Fibroblast of the aortic adventitia (primary cell): ENCODE measurements around the gene MRPL37. TPM values are rescaled to one million over a fixed set of nuclear protein-coding genes. Genes with fewer than 3 reads are reported as not detected.
"Not testable (repeated sequence)": the region's sequence is repeated elsewhere in the genome, so short reads cannot be mapped to it uniquely, and the experiment has no call there.

Experiments used
- DNase-seq: peaks from one replicate; pipeline ENCODE4 v3.0.0-alpha.2; 2010; ENCODE audit warnings: low read depth
- H3K4me3 ChIP-seq: 2 replicates; pipeline ENCODE4 v1.5.1; 2011; ENCODE audit warnings: low read depth, mild to moderate bottlenecking, control low read depth, low read length, moderate library complexity
- total RNA-seq: library from RNA; depleted of rRNA; stranded (reverse); fragments of >200 nt; gene quantifications from 2 replicates; pipeline ENCODE4 v1.2.3, GENCODE V29; 2012; ENCODE audit warnings: low replicate concordance
- TF ChIP-seq, protein P1 (sequence below): IDR thresholded peaks from 2 replicates; pipeline ENCODE4 v1.5.1; 2011; ENCODE audit warnings: mild to moderate bottlenecking, low read length, control low read depth, inconsistent platforms; ENCODE audit not compliant: insufficient read depth

MRPL37 gene
- total RNA-seq, 1 donor: 98.7 TPM

DNA sequence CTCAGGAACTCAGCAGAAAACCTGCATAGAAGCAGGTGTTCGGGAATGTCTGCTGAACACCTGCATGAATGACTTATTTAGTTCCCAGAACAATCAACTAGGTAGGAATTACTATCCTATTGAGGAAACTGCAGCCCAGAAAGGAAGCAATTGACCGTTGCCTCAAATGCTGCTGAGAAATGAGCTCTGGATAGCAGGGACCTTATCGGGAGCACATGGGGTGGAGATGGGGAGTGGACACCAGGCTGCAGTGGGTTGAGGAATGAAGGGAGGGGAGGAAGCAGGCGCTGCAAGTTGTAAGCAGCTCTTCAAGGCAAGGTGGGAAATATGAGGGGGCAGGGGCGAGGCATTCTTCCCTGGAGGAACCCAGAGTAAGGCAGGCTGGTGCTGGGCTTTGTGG, 36.4 kb upstream of the MRPL37 start:
- H3K4me3 ChIP-seq: no peak overlapping the region
- no peak for DNase-seq
- TF ChIP-seq, protein P1, sequence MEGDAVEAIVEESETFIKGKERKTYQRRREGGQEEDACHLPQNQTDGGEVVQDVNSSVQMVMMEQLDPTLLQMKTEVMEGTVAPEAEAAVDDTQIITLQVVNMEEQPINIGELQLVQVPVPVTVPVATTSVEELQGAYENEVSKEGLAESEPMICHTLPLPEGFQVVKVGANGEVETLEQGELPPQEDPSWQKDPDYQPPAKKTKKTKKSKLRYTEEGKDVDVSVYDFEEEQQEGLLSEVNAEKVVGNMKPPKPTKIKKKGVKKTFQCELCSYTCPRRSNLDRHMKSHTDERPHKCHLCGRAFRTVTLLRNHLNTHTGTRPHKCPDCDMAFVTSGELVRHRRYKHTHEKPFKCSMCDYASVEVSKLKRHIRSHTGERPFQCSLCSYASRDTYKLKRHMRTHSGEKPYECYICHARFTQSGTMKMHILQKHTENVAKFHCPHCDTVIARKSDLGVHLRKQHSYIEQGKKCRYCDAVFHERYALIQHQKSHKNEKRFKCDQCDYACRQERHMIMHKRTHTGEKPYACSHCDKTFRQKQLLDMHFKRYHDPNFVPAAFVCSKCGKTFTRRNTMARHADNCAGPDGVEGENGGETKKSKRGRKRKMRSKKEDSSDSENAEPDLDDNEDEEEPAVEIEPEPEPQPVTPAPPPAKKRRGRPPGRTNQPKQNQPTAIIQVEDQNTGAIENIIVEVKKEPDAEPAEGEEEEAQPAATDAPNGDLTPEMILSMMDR: no peak

DNA sequence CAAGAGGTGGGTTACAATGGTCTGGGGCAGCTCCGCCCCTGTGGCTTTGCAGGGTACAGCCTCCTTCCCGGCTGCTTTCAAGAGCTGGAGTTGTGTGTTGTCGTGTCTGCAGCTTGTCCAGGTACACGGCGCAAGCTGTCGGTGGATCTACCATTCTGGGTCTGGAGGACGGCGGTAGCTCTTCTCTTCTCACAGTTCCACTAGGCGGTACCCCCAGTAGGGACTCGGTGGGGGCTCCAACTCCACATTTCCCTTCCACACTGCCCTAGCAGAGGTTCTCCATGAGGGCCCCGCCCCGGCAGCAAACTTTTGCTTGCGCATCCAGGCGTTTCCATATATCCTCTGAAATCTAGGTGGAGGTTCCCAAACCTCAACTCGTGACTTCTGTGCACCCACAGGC, 34.8 kb upstream of the MRPL37 start:
- DNase-seq: no peak
- H3K4me3 ChIP-seq: no peak overlapping the region
- TF ChIP-seq, protein P1: no peak

DNA sequence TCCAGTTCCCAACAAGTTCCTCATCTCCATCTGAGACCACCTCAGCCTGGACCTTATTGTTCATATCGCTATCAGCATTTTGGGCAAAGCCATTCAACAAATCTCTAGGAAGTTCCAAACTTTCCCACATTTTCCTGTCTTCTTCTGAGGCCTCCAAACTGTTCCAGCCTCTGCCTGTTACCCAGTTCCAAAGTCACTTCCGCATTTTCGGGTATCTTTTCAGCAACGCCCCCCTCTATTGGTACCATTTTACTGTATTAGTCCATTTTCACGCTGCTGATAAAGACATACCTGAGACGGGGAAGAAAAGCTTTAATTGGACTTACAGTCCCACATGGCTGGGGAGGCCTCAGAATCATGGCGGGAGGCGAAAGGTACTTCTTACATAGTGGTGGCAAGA, 33.6 kb upstream of the MRPL37 start:
- not testable (repeated sequence) for H3K4me3 ChIP-seq, DNase-seq

DNA sequence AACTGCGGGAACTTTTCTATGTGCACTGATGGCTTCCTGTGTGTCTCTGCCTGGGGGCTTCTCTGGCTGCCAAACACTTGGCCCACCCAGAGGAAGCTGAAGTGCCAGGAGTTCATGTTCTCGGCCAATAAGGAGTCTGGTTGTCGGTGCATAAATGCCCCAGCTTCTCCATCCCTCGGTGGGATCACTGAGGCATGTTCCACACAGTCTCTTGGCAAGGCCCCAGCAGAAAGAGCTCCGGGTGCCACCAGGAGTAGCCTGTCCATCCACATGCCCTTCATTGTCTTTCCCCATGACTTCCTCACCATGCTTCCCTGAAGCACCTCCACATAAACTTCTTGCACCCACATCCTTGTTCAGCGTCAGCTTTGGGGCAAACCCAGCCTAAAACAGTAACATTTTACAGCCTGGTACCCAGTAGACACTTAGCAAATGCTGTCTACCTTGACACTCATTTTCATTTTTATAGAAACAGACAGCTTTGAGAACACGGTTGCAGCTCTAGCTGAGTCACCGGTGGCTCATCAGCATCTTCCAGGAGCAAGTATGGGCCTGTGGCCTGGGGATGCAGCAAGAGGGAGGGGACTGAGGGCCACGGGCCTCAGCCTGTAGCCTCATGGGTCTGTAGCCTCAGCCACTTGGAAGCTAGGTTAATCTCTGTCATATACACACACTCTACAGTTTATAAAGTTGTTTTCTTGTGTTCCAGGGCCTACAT, 32.4 kb upstream of the MRPL37 start:
- peak; percentile 22 for DNase-seq
- TF ChIP-seq, protein P1: no peak
- no peak overlapping the region for H3K4me3 ChIP-seq

DNA sequence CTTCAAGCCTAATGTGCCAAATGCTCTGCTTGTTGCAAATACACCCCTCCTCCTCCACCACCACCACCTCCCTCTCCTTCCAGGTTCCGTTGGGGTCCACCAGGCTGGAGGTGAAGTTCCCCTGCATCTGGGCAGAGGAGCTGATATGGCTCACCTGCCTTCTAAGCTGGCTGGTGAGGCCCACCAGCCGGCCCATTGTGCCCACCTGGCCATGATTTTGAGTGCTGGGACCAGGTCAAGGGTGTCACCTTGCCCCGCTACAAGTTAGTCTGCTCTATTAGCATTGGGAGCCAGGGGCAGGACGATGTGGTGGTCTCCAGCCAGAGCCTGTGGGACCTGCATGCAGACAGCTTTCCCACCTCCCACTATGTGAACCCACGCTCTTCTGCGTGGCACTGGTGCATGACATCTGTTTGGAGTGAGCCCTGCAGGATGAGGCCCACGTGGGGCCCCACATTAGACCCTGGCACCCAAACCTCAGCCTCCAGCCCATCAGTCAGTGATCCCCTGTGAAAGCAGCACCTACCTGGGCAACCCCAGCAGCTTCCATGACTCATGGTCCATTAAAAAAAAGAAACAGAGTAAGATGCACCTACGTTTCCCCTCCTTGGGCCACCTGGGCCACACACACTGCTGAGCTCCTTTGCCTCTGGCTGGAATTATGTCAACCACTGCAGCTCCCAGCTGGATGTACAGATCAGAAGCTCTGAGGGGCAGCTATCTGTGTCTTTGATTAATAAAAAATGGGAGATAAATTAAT, 31.6 kb upstream of the MRPL37 start:
- H3K4me3 ChIP-seq: no peak overlapping the region
- no peak for DNase-seq
- TF ChIP-seq, protein P1: no peak

DNA sequence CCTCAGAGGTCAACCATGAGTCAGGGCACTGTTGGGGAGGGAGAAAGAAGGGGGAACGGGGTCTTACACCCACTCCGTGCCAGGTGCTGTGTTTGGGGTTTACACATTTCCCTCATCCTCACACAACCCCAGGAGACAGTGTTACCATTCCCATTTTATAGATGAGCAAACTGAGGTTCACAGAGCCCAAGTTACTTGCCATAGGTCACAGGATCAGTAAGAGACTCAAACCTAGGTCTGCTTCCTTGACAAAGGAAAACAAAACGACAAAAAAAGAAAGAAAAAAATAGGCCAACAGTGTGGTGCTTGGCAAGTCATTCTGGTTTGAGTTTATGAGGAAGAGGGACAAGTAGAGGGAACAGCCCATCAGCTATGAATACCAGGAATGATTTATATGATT, 30.9 kb upstream of the MRPL37 start:
- TF ChIP-seq, protein P1: no peak
- H3K4me3 ChIP-seq: no peak overlapping the region
- no peak for DNase-seq

DNA sequence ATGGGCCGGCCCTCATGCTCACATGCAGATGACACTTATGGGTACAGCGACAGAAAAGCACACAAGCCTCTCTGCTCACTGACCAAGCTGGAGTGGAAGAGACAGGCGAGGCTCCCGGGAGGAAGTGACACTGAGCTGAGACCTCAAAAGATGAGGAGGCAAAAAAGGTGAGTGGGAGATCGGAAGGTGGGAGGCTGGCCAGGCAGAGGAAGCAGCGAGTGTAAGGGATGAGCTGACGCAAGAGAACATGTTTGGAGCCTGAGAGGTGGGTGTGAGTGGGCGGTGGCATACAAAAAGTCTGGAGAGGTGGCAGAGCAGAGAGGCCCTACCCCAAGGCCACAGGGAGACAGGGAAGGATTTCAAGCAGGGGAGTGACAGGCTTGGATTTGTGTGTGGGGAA, 29.0 kb upstream of the MRPL37 start:
- H3K4me3 ChIP-seq: no peak overlapping the region
- no peak for DNase-seq
- TF ChIP-seq, protein P1: no peak
